ENCODE measurements around the gene EXT2.
A peak's percentile ranks its signal among the peaks of the same experiment; 100 is the strongest.

The EXT2 gene

GRCh38 chr11:44095506-44096359 lies at the start of gene EXT2:
TSS of gene EXT2 (plus strand) at chr11:44095678. CDS start at chr11:44107713, 12,035 bp downstream.
- DNase-seq (ENCODE audit: low spot score) = peak; percentile 85

- no peak for DNase-seq (ENCODE audit: low spot score)
Measured at GRCh38 chr11:44046182-44046581, 49.3 kb upstream of the EXT2 start.

- DNase-seq (ENCODE audit: low spot score) = no peak
Measured at GRCh38 chr11:44047298-44047697, 48.2 kb upstream of the EXT2 start.

GRCh38 chr11:44047931-44048431 lies 47.5 kb upstream of the EXT2 start, which contains the start of gene ACCSL:
TSS of gene ACCSL (plus strand) at chr11:44047981. CDS start at chr11:44048037, 56 bp downstream.
- no peak for DNase-seq (ENCODE audit: low spot score)

- DNase-seq (ENCODE audit: low spot score) = no peak
Measured at GRCh38 chr11:44049832-44050231, 45.6 kb upstream of the EXT2 start.

- DNase-seq (ENCODE audit: low spot score) = no peak
Measured at GRCh38 chr11:44051171-44051570, 44.3 kb upstream of the EXT2 start.

GRCh38 chr11:44057340-44057739 lies 38.1 kb upstream of the EXT2 start:
- DNase-seq (ENCODE audit: low spot score) = no peak

GRCh38 chr11:44058275-44058674 lies 37.2 kb upstream of the EXT2 start:
- DNase-seq (ENCODE audit: low spot score) = no peak

- DNase-seq (ENCODE audit: low spot score) = no peak
Measured at GRCh38 chr11:44065161-44065661, 30.3 kb upstream of the EXT2 start.

GRCh38 chr11:44065841-44066731 lies 29.4 kb upstream of the EXT2 start, which contains the start of gene ACCS:
TSS of gene ACCS (plus strand) at chr11:44066270. CDS start at chr11:44067628, 1,358 bp downstream.
- DNase-seq (ENCODE audit: low spot score) = peak; percentile 83

GRCh38 chr11:44066732-44067141 lies 28.7 kb upstream of the EXT2 start:
- no peak for DNase-seq (ENCODE audit: low spot score)

GRCh38 chr11:44067266-44067665 lies 28.2 kb upstream of the EXT2 start:
- no peak for DNase-seq (ENCODE audit: low spot score)

GRCh38 chr11:44068180-44068579 lies 27.3 kb upstream of the EXT2 start:
- no peak for DNase-seq (ENCODE audit: low spot score)

- DNase-seq (ENCODE audit: low spot score) = no peak
Measured at GRCh38 chr11:44071157-44071556, 24.3 kb upstream of the EXT2 start.

GRCh38 chr11:44072757-44073658 lies 22.5 kb upstream of the EXT2 start:
- no peak for DNase-seq (ENCODE audit: low spot score)

GRCh38 chr11:44078794-44079193 lies 16.7 kb upstream of the EXT2 start:
- DNase-seq (ENCODE audit: low spot score) = no peak

GRCh38 chr11:44079376-44079775 lies 16.1 kb upstream of the EXT2 start:
- DNase-seq (ENCODE audit: low spot score) = no peak

- no peak for DNase-seq (ENCODE audit: low spot score)
Measured at GRCh38 chr11:44080951-44081350, 14.5 kb upstream of the EXT2 start.

- DNase-seq (ENCODE audit: low spot score) = no peak
Measured at GRCh38 chr11:44082645-44083044, 12.8 kb upstream of the EXT2 start.

GRCh38 chr11:44083433-44083832 lies 12.0 kb upstream of the EXT2 start:
- DNase-seq (ENCODE audit: low spot score) = no peak

GRCh38 chr11:44083906-44084305 lies 11.6 kb upstream of the EXT2 start:
- DNase-seq (ENCODE audit: low spot score) = no peak
